Cardiac septum (tissue), 1 donor: ENCODE data around the gene DCDC2C. TPM values are rescaled to one million over a fixed set of nuclear protein-coding genes. Genes with fewer than 3 reads are reported as not detected.

ENCODE experiments used
- DNase-seq: peaks from one replicate; pipeline ENCODE4 v3.0.0-alpha.2; 2020; ENCODE audit warnings: low spot score
- intact Hi-C: fragments of 100-400 bp; cut with DNase I; formaldehyde crosslinking; loops from one replicate; pipeline ENCODE4 v1.14.0; 2022
- total RNA-seq: library from RNA; stranded (reverse); fragmentation: NEBNext Ultra II Directional; extraction: Animal tissue kit (Norgen Biotek cat#: 25700); gene quantifications from one replicate; pipeline ENCODE4 v1.2.1, GENCODE V29; 2021
- donor health status: DM: no; HTN: no; CAD: no.

DCDC2C gene
- total RNA-seq, 1 donor from 2014 or later, result not detected

DNA sequence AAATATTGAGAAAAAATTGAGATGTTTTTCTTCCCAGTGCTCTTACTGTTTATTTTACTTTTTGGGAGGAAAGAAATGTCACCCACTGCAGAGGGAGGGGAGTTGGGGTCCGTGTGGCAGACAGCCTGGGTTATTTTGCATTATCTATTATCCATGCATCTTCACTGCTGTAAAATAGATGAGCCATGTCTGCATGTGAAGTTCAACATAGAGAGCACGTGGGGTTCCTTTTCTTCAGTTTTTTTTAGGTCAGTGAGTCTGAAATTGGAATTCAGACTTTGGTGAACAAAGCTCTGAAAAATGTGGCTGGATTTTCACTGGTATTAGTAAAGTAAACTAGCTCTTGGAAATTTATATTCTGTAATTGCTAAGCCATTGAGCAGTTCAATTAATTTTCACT, 2.4 kb downstream of the DCDC2C start:
- intact Hi-C loops, result no loop called here
- DNase-seq, result no peak

DNA sequence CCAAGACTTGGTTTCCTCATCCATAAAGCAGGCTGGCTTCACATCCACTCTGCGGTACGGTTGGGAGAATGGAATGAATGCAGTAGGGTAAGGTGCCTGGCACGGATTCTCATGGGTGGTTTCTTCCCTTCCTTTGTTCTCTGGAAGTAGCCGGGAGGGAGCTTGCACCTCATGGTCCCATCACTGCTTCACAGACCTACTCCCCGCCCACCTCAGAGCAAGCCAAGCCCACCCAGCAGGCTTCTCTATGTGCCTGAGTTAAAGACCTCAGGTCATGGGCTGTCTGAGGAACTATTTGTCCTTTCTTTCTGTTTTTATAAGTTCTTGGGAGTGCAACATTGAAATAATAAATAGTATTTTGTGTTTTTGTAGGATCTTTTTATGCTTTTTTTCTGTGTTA, 3.5 kb downstream of the DCDC2C start:
- no peak for DNase-seq
- intact Hi-C loops, result no loop called here

DNA sequence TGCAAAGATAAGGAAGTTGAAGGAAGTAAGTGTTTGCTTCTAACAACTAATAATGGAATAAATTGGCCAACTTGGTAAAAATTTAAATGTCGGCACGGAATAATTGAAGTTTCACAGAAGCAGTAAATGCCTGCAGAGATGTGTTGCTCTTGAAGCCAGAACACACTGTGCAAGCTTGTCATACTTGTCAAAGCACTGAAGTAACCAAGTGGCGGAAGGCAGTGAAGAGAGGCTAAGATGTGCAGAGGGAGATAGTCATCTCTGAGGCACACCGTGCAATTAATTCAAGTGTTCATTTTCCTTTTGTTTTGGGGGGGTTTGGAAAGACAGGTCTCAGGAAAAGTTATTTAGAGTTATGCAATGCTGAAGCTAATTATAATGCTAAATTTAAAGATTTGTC, 5.2 kb downstream of the DCDC2C start:
- intact Hi-C loops, result no loop called here
- DNase-seq, result no peak

DNA sequence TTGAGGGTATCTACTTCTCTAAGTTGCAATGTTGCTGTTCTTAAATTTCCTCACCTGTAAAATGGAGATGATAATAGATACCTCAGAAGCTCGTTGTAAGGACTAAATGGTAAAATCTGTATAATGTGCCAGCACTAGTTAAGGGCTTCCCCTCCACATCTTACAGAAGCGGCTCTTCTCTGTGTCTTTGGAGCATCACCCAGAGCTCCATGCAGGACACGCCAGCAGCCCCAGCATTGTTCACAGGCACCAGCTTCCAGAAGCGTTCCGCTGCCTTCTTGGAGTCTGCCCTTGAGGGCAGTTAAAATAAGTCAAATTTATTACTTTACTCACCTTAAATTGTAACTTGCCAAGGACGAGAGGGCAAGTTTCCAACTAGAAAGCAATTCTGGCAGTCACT, 5.8 kb downstream of the DCDC2C start:
- no peak for DNase-seq
- intact Hi-C loops, result no loop called here

DNA sequence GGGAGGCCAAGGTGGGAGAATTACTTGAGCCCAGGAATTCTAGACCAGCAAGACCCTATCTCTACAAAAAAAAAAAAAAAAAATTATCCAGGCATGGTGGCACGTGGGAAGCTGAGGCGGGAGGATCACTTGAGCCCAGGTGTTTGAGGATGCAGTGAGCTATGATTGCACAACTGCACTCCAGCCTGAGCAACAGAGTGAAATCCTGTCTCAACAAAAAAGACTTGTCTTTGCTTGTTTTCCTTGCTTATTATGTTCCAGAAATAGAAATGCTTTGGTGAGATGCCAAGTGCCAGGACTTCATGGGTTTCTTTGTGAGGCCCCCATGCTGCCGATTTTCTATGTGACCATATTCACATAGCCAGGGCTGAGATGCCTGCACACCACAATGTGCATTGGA, 9.0 kb downstream of the DCDC2C start:
- DNase-seq, result no peak
- intact Hi-C loops, result no loop called here

DNA sequence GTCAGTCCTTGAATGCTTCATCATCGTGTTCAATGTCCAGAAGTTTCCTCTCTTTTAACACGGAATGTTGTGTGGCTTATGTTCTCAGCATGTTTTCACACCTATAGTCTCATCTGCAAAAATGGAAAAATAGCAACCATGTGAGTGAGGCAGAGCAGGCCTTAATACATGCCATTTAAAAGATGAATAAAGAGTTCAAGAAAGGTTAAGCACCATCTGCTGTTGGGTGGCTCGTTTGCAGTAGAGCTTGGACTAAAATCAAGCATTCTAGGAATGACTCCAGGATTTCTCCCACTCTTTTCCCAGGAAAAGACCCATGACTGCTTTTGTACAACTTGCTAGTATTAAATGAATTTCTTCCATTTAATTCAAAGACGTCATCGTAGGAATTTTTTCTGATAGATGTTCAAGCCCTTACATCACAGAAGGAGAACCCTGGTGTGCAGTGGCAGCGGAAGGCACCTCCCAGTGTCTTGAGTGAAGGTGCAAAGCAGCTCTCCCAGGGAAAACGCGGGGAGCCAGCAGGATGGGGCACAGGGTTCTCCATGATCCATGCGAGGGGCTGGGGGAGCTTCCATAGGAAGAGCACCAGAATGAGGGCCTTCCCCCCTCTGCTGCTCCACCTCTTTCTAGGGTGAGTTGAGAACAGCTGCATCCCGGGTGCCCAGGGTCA, 9.6 kb downstream of the DCDC2C start:
- no peak for DNase-seq
- intact Hi-C loops, result no loop called here

DNA sequence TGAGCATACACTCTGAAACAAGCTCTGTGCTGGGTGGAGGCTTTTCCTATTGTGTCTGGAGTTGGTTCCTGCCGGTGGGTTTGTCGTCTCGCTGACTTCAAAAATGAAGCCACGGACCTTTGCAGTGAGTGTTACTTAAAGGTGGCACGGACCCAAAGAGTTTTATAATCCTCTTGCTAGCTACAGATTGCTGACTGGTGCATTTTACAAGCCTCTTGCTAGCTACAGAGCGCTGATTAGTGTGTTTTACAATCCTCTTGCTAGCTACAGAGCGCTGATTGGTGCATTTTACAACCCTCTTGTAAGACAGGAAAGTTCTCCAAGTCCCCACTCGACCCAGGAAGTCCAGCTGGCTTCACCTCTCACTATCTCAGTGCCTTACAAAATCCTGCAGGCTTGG, 15.3 kb downstream of the DCDC2C start:
- intact Hi-C loops, result no loop called here
- DNase-seq, result no peak

DNA sequence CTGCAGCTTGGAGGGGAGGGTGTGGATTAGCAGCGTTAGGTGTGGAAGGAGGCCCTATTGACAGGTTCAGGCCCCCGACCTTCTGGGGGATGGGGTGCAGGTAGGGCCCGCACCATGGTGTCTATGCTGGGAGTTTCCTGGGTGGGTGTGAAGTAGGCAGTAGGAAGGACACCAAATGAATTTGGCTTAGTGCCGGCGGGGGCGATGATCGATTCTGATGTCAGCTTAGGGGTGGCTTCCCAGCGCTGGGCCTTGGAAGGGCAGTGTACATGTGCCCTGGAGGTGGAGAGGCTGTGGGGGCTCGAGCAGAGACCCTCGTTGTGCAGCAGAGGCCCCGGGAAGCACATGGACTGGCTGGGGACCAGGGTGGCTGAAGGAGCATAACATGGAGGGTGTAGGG, 21.6 kb downstream of the DCDC2C start:
- intact Hi-C loops, result no loop called here
- DNase-seq, result no peak

DNA sequence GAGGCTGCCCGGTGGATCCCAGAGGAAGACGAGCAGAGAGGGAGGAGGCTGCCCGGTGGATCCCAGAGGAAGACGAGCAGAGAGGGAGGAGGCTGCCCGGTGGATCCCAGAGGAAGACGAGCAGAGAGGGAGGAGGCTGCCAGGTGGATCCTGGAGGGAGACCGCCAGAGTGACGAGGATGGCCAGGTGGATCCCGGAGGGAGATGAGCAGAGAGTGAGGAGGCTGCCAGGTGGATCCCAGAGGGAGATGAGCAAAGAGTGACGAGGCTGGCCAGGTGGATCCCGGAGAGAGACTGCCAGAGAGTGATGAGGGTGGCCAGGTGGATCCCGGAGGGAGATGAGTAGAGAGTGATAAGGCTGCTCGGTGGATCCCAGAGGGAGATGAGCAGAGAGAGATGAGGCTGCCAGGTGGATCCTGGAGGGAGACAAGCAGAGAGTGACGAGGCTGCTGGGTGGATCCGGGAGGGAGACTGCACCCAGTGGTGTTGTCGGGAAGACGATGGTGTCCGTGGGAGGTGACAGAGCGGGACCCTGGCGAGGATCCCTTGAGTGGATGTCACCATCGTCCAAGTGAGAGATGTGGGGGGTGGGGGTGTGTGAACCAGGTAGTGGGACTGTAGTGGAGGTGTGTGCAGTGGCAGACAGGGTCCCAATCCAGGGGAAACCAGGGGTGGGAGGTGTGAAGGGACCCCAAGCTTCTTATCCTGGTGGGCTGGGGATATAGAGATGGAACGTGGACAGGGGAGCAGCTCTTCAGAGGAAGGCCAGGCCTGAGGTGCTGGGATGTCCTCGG, 22.3 kb downstream of the DCDC2C start:
- intact Hi-C loops, result no loop called here
- no peak for DNase-seq

DNA sequence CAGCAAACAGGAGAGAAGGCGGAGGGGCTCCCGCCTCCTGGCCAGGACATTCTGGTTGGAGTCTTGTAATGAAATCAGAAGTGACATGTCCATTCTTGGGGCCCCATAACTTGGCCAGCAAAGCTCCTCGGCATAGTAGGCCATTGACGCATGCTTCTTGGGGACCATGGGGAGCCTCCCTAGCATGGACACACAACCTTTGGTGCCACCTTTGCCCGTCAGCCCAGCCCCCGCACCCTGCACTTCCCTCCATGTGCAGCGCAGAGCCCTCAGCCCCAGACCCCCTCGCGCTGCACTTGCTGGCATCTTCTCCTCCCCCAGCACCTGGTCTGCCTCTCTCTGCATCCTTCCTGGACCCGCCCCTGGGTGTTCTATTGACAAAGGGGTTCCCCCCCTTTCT, 23.1 kb downstream of the DCDC2C start:
- DNase-seq, result no peak
- intact Hi-C loops, result no loop called here

DNA sequence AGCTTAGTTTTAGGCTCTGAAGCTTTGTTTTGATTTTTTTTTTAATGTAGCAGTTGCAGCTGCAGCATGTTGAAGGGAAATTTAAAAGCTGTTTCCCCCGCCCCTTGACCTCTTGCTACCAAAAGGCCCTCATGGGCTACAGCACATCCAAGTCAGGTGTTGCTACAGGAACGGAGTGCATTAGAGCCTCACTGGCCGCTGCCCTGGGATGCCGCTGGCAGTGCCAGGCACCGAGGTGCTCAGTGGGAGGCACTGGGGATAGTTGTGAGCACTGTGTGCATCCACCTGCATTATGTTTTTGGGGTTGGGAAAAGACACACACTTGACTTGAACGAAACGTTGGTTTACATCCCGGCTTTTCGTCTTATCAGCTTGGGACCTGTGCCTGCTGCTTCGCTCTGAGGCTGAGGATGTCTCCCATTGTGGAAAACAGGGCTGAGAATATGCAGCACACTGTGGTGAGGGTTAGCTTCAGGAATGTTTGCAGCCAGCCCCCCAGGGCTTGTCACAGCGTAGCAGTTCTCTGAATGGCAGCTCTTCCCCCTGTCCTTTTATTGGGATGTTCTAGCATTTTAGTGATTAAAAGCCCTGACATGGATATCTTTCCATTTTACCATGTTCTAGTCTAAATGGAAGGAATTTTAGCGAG, 24.1 kb downstream of the DCDC2C start:
- intact Hi-C loops, result no loop called here

DNA sequence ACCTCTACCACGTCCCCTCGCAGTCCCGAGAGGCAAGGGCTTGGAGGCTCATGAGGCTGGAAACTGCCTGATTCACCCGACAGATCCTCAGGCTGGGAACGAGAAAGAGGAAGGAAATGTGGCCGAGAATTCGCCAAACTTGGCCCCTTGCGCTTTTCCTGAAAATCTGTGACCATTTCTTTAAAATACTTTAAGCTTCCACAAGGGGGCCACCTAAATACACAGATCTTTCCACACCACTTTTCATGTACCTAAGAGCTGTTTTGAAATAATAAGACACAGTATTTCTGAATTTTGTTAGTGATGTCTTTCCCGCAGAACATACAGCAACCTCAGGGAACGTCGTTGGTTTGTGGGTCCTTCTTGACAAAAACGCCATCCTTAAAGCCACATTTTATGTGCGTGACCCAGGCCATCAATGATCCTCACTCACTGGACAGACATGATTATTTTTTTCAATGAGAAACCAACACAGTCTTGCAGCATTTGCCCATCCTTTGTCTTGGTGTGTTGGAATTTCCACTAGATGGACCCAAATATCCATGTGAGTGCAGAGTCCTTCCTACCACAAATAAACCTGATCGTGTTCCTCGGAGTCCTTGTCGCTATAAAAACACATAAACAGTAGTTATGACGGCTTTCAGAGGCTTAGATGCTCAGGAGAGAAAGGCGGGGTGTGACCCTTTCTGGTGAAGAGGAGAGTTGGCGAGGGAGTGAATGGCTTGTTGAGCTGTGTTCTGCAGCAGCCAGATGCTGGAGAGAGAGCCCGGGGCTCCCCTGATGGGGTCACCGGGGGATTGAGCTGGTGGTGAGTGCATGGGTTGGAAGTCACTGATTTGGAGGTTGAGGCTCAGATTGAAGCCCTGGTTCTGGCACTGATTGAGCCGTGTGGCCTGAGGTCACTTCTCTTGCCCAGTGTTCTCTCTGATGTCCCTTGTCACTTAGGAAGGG, 25.0 kb downstream of the DCDC2C start:
- intact Hi-C loops, result no loop called here
- no peak for DNase-seq

More for the DNA sequence above, 24.1 kb downstream of the DCDC2C start:
- no peak for DNase-seq

DNA sequence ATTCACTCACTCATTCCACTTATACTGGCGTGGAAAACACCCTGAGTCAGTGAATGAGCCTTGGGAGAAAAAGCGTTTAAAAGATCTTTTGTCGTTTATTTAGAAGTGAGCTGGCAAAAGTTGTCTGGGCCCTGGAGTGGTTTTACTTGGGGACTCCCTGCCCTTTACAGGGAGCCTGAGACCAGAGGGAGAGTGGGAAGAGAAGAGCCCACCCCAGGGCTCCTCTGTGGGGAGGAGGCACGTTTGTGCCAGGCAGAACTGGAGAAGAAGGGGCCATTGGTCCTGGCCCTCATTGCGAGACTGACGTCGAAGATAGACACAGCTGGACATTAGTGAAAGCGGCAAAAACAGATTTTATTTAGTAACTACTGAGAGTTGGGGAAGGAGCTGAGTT, 25.7 kb downstream of the DCDC2C start:
- no peak for DNase-seq
- intact Hi-C loops, result no loop called here

DNA sequence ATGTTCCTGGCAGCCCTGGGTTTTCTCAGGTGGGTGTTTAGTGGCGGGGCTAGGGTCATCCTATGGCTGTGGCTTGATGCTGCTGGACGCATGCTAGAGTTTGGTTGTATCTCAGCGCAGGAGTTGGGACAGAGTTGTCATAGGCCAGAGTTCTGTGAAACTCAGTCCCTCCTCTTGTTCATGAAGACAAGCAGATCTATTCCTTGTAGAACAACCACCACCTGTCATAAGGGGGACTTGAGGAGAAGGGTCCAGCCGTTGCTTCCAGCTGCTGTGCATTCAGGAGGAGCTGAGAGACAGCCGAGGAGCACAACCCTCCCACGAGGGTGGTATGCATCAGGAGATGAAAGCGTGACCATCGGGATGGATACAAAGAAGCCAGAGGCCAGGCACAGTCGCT, 26.4 kb downstream of the DCDC2C start:
- intact Hi-C loops, result no loop called here
- DNase-seq, result no peak

DNA sequence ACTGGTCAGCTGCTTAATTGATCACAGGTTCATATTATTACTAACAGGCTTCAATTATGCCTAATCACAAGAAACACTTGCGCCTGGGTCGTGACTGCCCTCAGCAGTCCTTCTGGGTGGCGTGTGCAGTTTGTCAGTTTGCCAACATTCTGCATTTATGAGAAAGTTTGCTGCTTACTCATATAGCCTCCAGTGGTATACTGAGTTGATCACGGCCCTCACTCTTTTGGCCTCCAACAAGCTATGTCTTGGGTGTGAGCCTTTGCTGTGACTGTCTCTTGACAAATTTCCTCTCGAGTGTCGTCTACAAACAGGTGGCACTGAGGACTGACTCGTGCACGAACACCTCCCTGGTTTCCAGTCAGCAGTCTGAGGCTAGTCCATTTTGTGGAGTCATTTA, 27.3 kb downstream of the DCDC2C start:
- intact Hi-C loops, result no loop called here
- no peak for DNase-seq

DNA sequence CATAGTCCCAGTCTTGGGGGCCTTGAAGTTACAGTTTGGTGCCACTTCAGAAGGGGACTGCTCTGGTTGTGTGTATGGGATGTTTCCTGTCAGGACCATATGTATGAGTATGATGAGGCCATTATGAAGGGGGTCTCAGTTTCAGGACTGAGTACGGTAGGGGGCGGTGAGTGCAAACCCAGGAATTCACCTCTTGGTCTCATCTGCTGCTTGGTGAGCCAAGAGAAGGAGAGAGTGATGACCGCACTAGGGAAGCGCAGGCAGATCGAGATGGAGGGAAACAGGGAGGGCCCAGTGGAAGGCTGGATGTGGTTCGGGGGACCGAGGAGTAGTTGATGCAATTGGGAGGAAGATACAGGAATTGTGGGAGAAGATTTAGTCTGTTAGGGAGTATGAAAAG, 28.5 kb downstream of the DCDC2C start:
- DNase-seq, result no peak
- intact Hi-C loops, result no loop called here

DNA sequence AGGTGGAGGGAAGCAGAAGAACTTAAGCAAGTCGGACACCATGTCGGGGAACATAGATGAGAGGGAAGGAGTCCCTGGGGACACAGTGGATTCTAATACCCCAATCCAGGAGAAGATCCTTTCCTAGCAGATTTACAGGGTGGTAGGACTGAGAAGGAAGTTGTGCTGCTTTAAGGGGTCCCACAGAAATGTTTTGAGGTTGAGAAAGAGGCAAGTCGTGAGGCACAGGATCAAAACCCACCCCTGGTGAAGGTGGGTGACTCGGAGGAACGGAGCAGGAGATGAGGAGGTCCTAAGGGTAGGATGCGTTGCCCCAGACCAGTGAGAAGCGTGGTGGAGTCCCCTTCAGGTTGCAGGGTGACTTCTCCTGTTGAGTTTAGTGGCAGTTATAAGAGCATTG, 32.7 kb downstream of the DCDC2C start:
- intact Hi-C loops, result no loop called here
- no peak for DNase-seq

DNA sequence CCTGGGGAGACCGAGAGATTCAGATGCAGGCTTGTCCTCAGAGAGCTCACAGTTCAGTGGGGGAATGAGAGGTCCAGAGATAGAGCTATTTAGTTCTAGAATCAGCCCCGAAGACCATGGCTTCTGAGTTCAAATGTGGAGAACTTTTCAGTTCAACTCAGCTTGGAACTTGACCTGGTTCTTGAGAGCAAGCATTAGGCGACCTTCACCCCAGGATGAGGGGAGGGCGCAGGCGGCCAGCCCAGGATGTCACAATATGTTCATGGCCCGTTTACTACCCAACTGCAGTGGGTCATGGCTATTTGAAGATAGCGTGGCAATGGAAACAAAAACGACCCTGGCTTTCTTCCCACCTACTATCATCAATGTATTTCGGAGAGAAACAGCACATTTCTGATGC, 33.8 kb downstream of the DCDC2C start:
- DNase-seq, result no peak
- intact Hi-C loops, result no loop called here

DNA sequence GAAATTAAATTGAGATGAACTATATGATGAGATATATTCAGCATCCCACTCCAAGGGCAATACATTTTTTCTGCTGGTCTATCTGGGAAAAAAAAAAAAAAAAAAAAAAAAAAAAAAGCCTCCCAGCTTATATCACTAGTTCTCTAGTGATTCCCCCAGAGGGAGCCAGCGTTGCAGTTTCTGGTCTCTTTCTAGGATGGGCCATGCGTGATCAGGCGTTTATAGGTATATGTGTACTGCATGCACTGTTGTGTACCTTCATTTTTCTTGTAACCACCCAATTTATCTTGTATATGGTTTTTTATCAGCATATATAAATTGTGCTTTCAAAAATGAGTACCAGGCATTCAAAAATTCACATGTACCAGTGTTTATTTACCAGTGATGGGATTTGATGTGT, 35.1 kb downstream of the DCDC2C start:
- intact Hi-C loops, result no loop called here

DNA sequence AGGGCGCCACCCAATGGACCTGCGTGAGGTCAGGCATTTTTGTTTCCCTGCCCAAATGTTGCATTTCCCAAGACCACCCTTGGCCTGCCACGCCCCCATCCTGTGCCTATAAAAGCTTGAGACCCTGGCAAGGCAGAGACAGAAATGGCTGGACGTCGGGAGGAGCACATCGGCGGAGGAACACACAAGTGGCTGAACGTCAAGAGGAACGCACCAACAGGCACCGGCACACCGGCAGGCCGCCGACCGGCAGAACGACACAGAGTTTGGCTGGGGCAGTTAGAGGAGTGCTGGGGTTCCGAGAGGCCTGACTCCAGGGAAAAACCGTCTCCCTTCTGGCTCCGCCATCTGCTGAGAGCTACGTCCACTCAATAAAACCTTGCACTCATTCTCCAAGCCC, 35.9 kb downstream of the DCDC2C start:
- intact Hi-C loops, result no loop called here
- DNase-seq, result no peak

More for the DNA sequence above, 35.1 kb downstream of the DCDC2C start:
- no peak for DNase-seq
